GM19238 (cell line): ENCODE data around the gene GMFB.

Experiments
- DNase-seq: peaks from one replicate; pipeline ENCODE4 v3.0.0; 2011; ENCODE audit warnings: low spot score; ENCODE audit not compliant: insufficient read length

The GMFB gene

GRCh38 chr14:54427871-54428270, 60.9 kb downstream of the GMFB start:
- no peak for DNase-seq

GRCh38 chr14:54425537-54426274, 63.1 kb downstream of the GMFB start:
- DNase-seq, result no peak

- DNase-seq, result no peak
Observed at GRCh38 chr14:54425068-54425467, 63.7 kb downstream of the GMFB start.
